ENCODE measurements around the gene NCSTN. TPM values are rescaled to one million over a fixed set of nuclear protein-coding genes. Genes with fewer than 3 reads are reported as not detected.

NCSTN gene
- polyA plus RNA-seq, 1 donor from 2014 or later = 21.0 TPM

GRCh38 chr1:160363951-160364735, 21.0 kb downstream of the NCSTN start:
- H3K27me3 ChIP-seq (ENCODE audit: insufficient read depth, low read depth, low read length) = no peaks in the 10 kb centered on the region
- H3K9ac ChIP-seq (ENCODE audit: low read length) = no peak overlapping the region
- no peaks in the 10 kb centered on the region for H3F3A ChIP-seq (ENCODE audit: insufficient read depth, low read length, poor library complexity, severe bottlenecking)
- no peak overlapping the region for H3K27ac ChIP-seq (ENCODE audit: low read length)
- H3K9me2 ChIP-seq (ENCODE audit: insufficient read depth, low read length) = no peaks in the 10 kb centered on the region
- H3K9me3 ChIP-seq (ENCODE audit: low read length) = no peaks in the 10 kb centered on the region
- no peak overlapping the region for H2AFZ ChIP-seq (ENCODE audit: low read depth, low read length)
- no peak overlapping the region for H3K4me3 ChIP-seq (ENCODE audit: low read length)
- no peaks in the 10 kb centered on the region for H3K36me3 ChIP-seq (ENCODE audit: insufficient read depth, low read length)
- H3K79me2 ChIP-seq (replicated peaks; ENCODE audit: insufficient read depth, low read length) = no peaks in the 10 kb centered on the region
- TF ChIP-seq SMC3 (conservative IDR thresholded peaks at IDR 0.05; ENCODE audit: poor library complexity) (no peak), REST (IDR thresholded peaks at IDR 0.05; ENCODE audit: borderline replicate concordance) (no peak), EZH2 (IDR thresholded peaks at IDR 0.05; ENCODE audit: borderline replicate concordance, insufficient read depth, low read length, poor library complexity, severe bottlenecking) (no peak), RAD21 (conservative IDR thresholded peaks at IDR 0.05) (no peak), POLR2AphosphoS5 (IDR thresholded peaks at IDR 0.05) (no peak), TAF1 (IDR thresholded peaks at IDR 0.05; ENCODE audit: low read depth) (no peak), MXI1 (conservative IDR thresholded peaks at IDR 0.05; ENCODE audit: poor library complexity, severe bottlenecking) (no peak), CTCF (IDR thresholded peaks at IDR 0.05; ENCODE audit: poor library complexity, severe bottlenecking) (no peak), EP300 (conservative IDR thresholded peaks at IDR 0.05; ENCODE audit: poor library complexity, severe bottlenecking) (no peak)
- H4K20me1 ChIP-seq (ENCODE audit: insufficient read depth) = no peaks in the 10 kb centered on the region
- no peak overlapping the region for H3K4me2 ChIP-seq (ENCODE audit: low read length)

- H3K4me3 ChIP-seq (ENCODE audit: low read length) = no peak overlapping the region
- TF ChIP-seq MXI1 (conservative IDR thresholded peaks at IDR 0.05; ENCODE audit: poor library complexity, severe bottlenecking) (no peak), EP300 (conservative IDR thresholded peaks at IDR 0.05; ENCODE audit: poor library complexity, severe bottlenecking) (no peak), TAF1 (IDR thresholded peaks at IDR 0.05; ENCODE audit: low read depth) (no peak), CTCF (IDR thresholded peaks at IDR 0.05; ENCODE audit: poor library complexity, severe bottlenecking) (no peak), SMC3 (conservative IDR thresholded peaks at IDR 0.05; ENCODE audit: poor library complexity) (no peak), EZH2 (IDR thresholded peaks at IDR 0.05; ENCODE audit: borderline replicate concordance, insufficient read depth, low read length, poor library complexity, severe bottlenecking) (no peak), REST (IDR thresholded peaks at IDR 0.05; ENCODE audit: borderline replicate concordance) (no peak), POLR2AphosphoS5 (IDR thresholded peaks at IDR 0.05) (no peak), RAD21 (conservative IDR thresholded peaks at IDR 0.05) (no peak)
- no peak overlapping the region for H2AFZ ChIP-seq (ENCODE audit: low read depth, low read length)
- H3K79me2 ChIP-seq (replicated peaks; ENCODE audit: insufficient read depth, low read length) = no peaks in the 10 kb centered on the region
- no peak overlapping the region for H3K4me2 ChIP-seq (ENCODE audit: low read length)
- H4K20me1 ChIP-seq (ENCODE audit: insufficient read depth) = no peaks in the 10 kb centered on the region
- H3K9me3 ChIP-seq (ENCODE audit: low read length) = no peaks in the 10 kb centered on the region
- H3K9ac ChIP-seq (ENCODE audit: low read length) = no peak overlapping the region
- no peaks in the 10 kb centered on the region for H3K27me3 ChIP-seq (ENCODE audit: insufficient read depth, low read depth, low read length)
- no peaks in the 10 kb centered on the region for H3K36me3 ChIP-seq (ENCODE audit: insufficient read depth, low read length)
- H3K27ac ChIP-seq (ENCODE audit: low read length) = no peak overlapping the region
- H3F3A ChIP-seq (ENCODE audit: insufficient read depth, low read length, poor library complexity, severe bottlenecking) = no peaks in the 10 kb centered on the region
- no peaks in the 10 kb centered on the region for H3K9me2 ChIP-seq (ENCODE audit: insufficient read depth, low read length)
These were observed 22.1 kb downstream of the NCSTN start for GRCh38 chr1:160365325-160365724.
